Gastroesophageal sphincter (tissue), 4 donors: Measurements from ENCODE around the gene PPM1B. TPM values are rescaled to one million over a fixed set of nuclear protein-coding genes. Genes with fewer than 3 reads are reported as not detected.

Source experiments
- ATAC-seq: fragments of 150-250 bp; one replicate; pipeline ENCODE4 v1.9.1; 2016; ENCODE audit warnings: mild to moderate bottlenecking, moderate library complexity
- H3K27ac ChIP-seq, 4 donors: fragments of 200-600 bp; sonication (generic) in 3 of 4; 1 replicate in 3 of 4; 2 replicates in 1 of 4; pipeline ENCODE4 v1.5.1; 2016 to 2019
- H3K27me3 ChIP-seq: fragments of 200-600 bp; sonication (generic); one replicate; pipeline ENCODE4 v1.5.1; 2019
- H3K36me3 ChIP-seq, 2 donors: fragments of 200-600 bp; sonication (generic); one replicate each; pipeline ENCODE4 v1.5.1; 2019; ENCODE audit warnings: control low read depth in 1 of 2
- H3K4me1 ChIP-seq, 3 donors: fragments of 200-600 bp; sonication (generic); 1 replicate in 2 of 3; 2 replicates in 1 of 3; pipeline ENCODE4 v1.5.1; 2016 to 2019; ENCODE audit warnings: control low read depth in 2 of 3
- H3K4me3 ChIP-seq, 2 donors: fragments of 200-600 bp; sonication (generic); one replicate each; pipeline ENCODE4 v1.5.1; 2019; ENCODE audit warnings: mild to moderate bottlenecking in 1 of 2, moderate library complexity in 1 of 2
- H3K9me3 ChIP-seq, 3 donors: fragments of 200-600 bp; sonication (generic); one replicate each; pipeline ENCODE4 v1.5.1; 2017 to 2019; ENCODE audit warnings: control low read depth in 2 of 3
- EP300 ChIP-seq: sonication (generic); formaldehyde crosslinking; IDR thresholded peaks from one replicate; pipeline ENCODE4 v1.6.1; 2017; ENCODE audit warnings: antibody characterized with exemption, mild to moderate bottlenecking
- POLR2A ChIP-seq, 2 donors: fragments of 450-650 bp; IDR thresholded peaks; one replicate each; pipeline ENCODE4 v1.6.1; 2017; ENCODE audit warnings: antibody characterized with exemption in 2 of 2, mild to moderate bottlenecking in 2 of 2, moderate library complexity in 1 of 2
- POLR2AphosphoS5 ChIP-seq: sonication (generic); formaldehyde crosslinking; IDR thresholded peaks from one replicate; pipeline ENCODE4 v1.6.1; 2017; ENCODE audit warnings: antibody characterized with exemption
- WGBS, 2 donors: methylation state at CpG; one replicate each; pipeline ENCODE4 v1.1.5; 2018; ENCODE audit warnings: low coverage in 1 of 2; 5-methylcytosine and 5-hydroxymethylcytosine counted together
- total RNA-seq, 4 donors: library from RNA; depleted of rRNA; stranded (reverse); fragments of >200 nt; gene quantifications; one replicate each; pipeline ENCODE4 v1.1.0, GENCODE V29; 2016
- TF ChIP-seq, protein P1 (sequence below), 4 experiments: fragments of 200-600 bp in 2 of 4; fragments of 450-650 bp in 2 of 4; sonication (generic) in 1 of 4; IDR thresholded peaks; one replicate each; pipeline ENCODE4 v1.5.1; 2017 to 2019; ENCODE audit warnings: antibody characterized with exemption in 4 of 4, mild to moderate bottlenecking in 2 of 4, moderate library complexity in 2 of 4

Gene PPM1B
- total RNA-seq, 4 donors from 2014 or later, result 62.9 to 125 (median 81.3) TPM

DNA sequence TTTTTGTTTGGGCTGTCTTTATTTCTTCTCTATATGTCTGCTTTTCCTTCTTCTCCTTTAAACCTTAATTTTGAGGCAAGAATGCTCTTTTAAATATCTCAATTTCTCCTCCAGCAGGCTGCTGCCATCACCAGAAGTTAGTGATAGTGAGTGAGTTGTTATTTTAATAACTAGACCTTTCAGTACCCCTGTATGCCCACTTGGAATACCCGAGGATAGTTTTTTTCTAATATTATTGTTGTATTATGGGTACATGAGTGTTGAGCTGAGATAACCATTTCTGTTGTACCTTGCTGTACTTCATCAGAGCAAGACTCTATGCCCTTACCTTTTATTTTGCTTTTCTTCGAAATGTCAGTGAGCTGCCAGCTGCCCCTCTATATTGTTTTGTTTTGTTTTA is 50.1 kb downstream of the PPM1B start:
- TF ChIP-seq, protein P1, sequence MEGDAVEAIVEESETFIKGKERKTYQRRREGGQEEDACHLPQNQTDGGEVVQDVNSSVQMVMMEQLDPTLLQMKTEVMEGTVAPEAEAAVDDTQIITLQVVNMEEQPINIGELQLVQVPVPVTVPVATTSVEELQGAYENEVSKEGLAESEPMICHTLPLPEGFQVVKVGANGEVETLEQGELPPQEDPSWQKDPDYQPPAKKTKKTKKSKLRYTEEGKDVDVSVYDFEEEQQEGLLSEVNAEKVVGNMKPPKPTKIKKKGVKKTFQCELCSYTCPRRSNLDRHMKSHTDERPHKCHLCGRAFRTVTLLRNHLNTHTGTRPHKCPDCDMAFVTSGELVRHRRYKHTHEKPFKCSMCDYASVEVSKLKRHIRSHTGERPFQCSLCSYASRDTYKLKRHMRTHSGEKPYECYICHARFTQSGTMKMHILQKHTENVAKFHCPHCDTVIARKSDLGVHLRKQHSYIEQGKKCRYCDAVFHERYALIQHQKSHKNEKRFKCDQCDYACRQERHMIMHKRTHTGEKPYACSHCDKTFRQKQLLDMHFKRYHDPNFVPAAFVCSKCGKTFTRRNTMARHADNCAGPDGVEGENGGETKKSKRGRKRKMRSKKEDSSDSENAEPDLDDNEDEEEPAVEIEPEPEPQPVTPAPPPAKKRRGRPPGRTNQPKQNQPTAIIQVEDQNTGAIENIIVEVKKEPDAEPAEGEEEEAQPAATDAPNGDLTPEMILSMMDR (IDR thresholded peaks at IDR 0.05), result no peak
- TF ChIP-seq POLR2A (IDR thresholded peaks at IDR 0.05), result no peak
- TF ChIP-seq EP300, result no peak
- TF ChIP-seq POLR2AphosphoS5, result no peak
- H3K27me3 ChIP-seq, result no peaks in the 10 kb centered on the region
- H3K27ac ChIP-seq, result no peak overlapping the region
- 84 to 100% methylated on average over 1 to 2 of the region's 2 CpGs for WGBS, 2 donors
- no peak for ATAC-seq
- peaks cover 0 to 57% of the 10 kb centered on the region in 2 donors for H3K36me3 ChIP-seq
- H3K4me3 ChIP-seq, result no peak overlapping the region
- no peaks in the 10 kb centered on the region for H3K9me3 ChIP-seq
- no peaks in the 10 kb centered on the region for H3K4me1 ChIP-seq

DNA sequence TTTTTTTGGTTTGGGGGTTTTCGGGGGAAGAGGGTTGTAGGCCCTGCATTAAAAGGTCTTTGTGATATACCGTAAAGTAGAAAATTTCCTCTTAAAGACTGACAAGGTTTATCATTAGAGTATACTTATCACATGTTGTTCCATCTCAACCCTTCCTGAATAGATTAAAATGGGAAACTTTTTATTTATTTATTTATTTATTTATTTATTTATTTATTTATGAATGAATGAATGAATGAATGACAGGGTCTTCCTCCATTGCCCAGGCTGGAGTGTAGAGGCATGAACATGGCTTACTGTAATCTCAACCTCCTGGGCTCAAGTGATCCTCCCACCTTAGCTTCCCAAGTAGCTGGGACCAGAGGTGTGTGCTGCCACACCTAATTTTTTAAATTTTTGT is 58.1 kb downstream of the PPM1B start:
- H3K27me3 ChIP-seq, result no peaks in the 10 kb centered on the region
- no peak for ATAC-seq
- peaks cover 0 to 43% of the 10 kb centered on the region in 2 donors for H3K36me3 ChIP-seq
- no peak for TF ChIP-seq POLR2A (IDR thresholded peaks at IDR 0.05)
- TF ChIP-seq EP300, result no peak
- TF ChIP-seq, protein P1 (IDR thresholded peaks at IDR 0.05), result no peak
- TF ChIP-seq POLR2AphosphoS5, result no peak
- no peaks in the 10 kb centered on the region for H3K9me3 ChIP-seq
- no peak overlapping the region for H3K27ac ChIP-seq
- H3K4me3 ChIP-seq, result no peak overlapping the region
- WGBS, 2 donors, result 81 to 94% methylated on average over 2 of the region's 2 CpGs
- H3K4me1 ChIP-seq, result no peaks in the 10 kb centered on the region

DNA sequence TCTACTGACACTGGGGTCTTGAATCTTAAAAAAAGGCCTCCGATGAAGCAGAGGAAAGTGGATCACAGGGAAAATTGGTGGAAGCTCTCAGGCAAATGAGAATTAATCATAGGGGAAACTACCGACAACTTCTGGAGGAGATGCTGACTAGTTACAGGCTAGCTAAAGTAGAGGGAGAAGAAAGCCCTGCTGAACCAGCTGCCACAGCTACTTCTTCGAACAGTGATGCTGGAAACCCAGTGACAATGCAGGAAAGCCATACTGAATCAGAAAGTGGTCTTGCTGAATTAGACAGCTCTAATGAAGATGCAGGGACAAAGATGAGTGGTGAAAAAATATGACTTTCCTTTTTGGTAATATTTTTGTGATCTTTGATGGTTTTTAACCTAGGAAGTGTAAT is 61.7 kb downstream of the PPM1B start:
- Histone ChIP-seq H3K4me1 (peaks cover 0 to 4% (median 0%) of the 10 kb centered on the region in 3 donors), H3K4me3 (no peak overlapping the region), H3K9me3 (no peaks in the 10 kb centered on the region), H3K27me3 (no peaks in the 10 kb centered on the region), H3K36me3 (peaks cover 0 to 26% of the 10 kb centered on the region in 2 donors), H3K27ac (no peak overlapping the region)
- 89 to 92% methylated on average over 2 to 3 of the region's 3 CpGs for WGBS, 2 donors
- TF ChIP-seq POLR2AphosphoS5, result no peak
- TF ChIP-seq, protein P1 (IDR thresholded peaks at IDR 0.05), result no peak
- no peak for TF ChIP-seq EP300
- no peak for TF ChIP-seq POLR2A (IDR thresholded peaks at IDR 0.05)
- ATAC-seq, result no peak

DNA sequence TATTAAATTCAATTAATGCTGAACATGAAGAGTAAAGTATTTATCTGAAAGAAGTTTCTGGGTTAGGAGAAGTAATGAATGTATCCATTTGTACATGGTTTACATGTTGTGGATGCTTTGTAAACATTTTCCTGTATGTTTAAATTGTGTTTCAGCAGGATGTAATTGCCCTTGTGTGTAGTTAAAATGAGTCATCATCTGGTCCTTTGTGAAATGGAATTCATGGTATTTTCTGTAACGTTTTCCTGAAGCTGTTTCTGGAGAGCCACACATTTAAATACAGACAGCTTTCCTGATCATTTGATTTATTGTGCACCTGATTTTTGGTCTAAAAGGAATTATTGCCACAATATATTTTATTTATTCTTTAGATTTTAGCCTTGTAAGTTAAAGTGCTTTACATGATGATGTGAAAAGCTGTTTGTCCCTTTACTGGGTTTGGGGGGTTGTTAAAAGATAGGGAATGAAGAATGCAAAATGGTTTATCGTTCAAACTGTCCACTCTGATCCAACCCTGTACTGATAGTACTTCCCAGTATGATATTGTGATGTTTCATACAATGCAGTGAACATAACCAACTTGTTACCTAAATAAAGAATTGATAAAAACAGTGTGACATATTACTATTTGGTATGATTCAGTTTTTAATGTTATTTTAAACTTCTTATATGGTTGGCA is 64.9 kb downstream of the PPM1B start:
- H3K27ac ChIP-seq, result no peak overlapping the region
- TF ChIP-seq, protein P1 (IDR thresholded peaks at IDR 0.05), result no peak
- TF ChIP-seq POLR2A (IDR thresholded peaks at IDR 0.05) (no peak), POLR2AphosphoS5 (no peak), EP300 (no peak)
- H3K9me3 ChIP-seq, result no peaks in the 10 kb centered on the region
- no peak for ATAC-seq
- H3K36me3 ChIP-seq, result peaks cover 0 to 8% of the 10 kb centered on the region in 2 donors
- no peaks in the 10 kb centered on the region for H3K27me3 ChIP-seq
- WGBS, 2 donors, result 25 to 35% methylated on average over 2 of the region's 2 CpGs
- peaks cover 0 to 4% (median 0%) of the 10 kb centered on the region in 3 donors for H3K4me1 ChIP-seq
- H3K4me3 ChIP-seq, result no peak overlapping the region

DNA sequence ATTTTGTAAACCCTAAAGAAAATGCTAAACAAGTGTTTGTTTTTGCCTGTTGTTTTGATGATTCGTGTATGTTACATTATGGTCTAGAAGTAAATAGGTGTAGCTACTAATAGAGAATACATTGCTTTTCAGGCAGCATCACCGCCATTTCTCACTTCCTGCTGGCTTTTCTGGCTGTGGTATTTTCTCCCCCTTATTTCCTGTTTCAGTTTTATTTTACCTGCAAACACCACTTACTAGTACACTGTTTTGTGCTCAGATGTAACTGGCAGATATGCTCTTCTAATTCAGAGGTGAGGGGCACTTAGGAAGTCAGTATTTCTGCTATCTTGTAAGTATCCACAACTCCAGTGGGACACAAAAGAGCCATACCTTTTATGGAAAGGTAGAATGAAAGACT is 68.5 kb downstream of the PPM1B start:
- TF ChIP-seq POLR2A (IDR thresholded peaks at IDR 0.05), result no peak
- TF ChIP-seq POLR2AphosphoS5, result no peak
- TF ChIP-seq, protein P1 (IDR thresholded peaks at IDR 0.05), result no peak
- TF ChIP-seq EP300, result no peak
- Histone ChIP-seq H3K27ac (no peak overlapping the region), H3K4me3 (no peak overlapping the region), H3K4me1 (peaks cover 0 to 4% (median 0%) of the 10 kb centered on the region in 3 donors), H3K36me3 (peaks cover 0 to 2% of the 10 kb centered on the region in 2 donors), H3K27me3 (no peaks in the 10 kb centered on the region), H3K9me3 (no peaks in the 10 kb centered on the region)
- no peak for ATAC-seq
- WGBS, 2 donors, result 75 to 79% methylated on average over 2 of the region's 2 CpGs
